ENCODE results near the gene CDH23.

Gene CDH23

DNA sequence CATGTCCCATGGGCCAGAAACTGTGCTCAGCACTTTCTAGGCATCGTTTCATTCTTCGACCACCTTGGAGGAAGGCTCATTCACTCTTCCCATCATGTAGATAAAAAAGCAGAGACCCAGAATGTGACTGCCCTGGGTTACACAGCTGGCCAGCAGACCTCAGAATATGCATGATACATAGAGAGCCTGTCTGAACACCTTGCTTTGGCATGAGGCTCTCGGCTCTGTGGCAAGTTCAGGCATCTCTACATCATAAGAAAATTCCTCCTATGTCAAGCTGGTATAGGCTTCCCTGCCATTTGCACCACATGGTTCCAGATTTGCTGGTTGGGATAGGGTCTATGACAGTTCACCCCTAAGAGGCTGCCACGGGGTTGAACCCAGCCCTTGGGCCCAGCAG is 134.1 kb downstream of the CDH23 start:
- no peak for DNase-seq (ENCODE audit: extremely low read depth, insufficient read length)
- H3K4me3 ChIP-seq (replicated peaks; ENCODE audit: low read depth, low read length), result no peak overlapping the region
- H3K36me3 ChIP-seq (ENCODE audit: control insufficient read depth, insufficient read depth, low read length), result no peaks in the 10 kb centered on the region
- TF ChIP-seq, protein P1, sequence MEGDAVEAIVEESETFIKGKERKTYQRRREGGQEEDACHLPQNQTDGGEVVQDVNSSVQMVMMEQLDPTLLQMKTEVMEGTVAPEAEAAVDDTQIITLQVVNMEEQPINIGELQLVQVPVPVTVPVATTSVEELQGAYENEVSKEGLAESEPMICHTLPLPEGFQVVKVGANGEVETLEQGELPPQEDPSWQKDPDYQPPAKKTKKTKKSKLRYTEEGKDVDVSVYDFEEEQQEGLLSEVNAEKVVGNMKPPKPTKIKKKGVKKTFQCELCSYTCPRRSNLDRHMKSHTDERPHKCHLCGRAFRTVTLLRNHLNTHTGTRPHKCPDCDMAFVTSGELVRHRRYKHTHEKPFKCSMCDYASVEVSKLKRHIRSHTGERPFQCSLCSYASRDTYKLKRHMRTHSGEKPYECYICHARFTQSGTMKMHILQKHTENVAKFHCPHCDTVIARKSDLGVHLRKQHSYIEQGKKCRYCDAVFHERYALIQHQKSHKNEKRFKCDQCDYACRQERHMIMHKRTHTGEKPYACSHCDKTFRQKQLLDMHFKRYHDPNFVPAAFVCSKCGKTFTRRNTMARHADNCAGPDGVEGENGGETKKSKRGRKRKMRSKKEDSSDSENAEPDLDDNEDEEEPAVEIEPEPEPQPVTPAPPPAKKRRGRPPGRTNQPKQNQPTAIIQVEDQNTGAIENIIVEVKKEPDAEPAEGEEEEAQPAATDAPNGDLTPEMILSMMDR (IDR thresholded peaks at IDR 0.05; ENCODE audit: insufficient read depth, low read length, poor library complexity, severe bottlenecking), result no peak
- H3K27me3 ChIP-seq (replicated peaks; ENCODE audit: control insufficient read depth, insufficient read depth, low read length), result peaks cover 1% of the 10 kb centered on the region

DNA sequence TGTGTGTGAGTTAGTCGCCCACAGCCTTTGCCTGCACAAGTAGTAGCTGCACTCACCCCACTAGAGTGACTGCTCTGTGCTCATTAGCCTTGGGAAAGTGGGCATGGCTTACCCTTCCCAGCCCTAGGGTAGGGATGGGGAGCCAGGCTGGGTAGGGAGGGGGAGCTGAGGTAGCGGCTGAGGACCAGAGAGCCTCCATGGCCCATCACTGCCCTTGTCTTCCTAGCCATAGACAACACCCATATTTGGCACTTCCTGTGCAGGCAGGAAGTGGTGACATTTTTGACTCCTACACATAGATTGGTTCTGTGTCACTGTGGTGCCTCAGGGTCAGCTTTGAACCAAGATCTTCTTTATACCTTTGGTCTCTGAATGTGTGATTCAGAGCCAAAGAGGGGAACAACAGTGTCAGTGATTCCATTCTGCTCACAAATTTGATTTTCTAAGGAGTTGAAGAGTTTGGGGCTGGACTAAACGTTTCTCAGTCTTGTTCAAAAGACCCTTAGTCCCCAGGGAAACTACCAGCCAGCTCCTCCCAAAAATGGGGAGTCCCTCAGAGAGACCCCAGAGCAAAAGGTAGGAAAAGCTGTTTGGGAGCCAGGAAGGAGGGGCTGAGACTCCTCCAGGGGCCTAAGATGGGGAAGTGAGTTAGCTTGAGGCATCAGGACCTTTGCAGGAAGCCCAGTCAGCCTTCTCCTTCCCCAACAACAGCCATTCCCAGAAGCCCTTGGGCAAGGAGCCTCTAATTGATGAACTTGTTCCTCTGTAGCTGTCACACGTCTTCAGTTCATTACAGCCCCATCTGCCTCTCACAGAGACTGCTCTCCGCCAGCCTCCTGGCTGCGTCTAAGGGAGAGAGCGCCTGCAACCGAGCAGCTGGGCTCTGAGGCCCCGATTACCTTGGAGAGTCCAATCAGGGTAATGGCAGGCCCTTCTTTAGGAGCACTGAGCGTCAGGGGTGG is 135.0 kb downstream of the CDH23 start:
- TF ChIP-seq, protein P1 (IDR thresholded peaks at IDR 0.05; ENCODE audit: insufficient read depth, low read length, poor library complexity, severe bottlenecking), result no peak
- H3K27me3 ChIP-seq (replicated peaks; ENCODE audit: control insufficient read depth, insufficient read depth, low read length), result peaks cover 1% of the 10 kb centered on the region; the same call in 1 of the 2 replicates
- no peaks in the 10 kb centered on the region for H3K36me3 ChIP-seq (ENCODE audit: control insufficient read depth, insufficient read depth, low read length)
- no peak overlapping the region for H3K4me3 ChIP-seq (replicated peaks; ENCODE audit: low read depth, low read length)
- DNase-seq (ENCODE audit: extremely low read depth, insufficient read length), result no peak

DNA sequence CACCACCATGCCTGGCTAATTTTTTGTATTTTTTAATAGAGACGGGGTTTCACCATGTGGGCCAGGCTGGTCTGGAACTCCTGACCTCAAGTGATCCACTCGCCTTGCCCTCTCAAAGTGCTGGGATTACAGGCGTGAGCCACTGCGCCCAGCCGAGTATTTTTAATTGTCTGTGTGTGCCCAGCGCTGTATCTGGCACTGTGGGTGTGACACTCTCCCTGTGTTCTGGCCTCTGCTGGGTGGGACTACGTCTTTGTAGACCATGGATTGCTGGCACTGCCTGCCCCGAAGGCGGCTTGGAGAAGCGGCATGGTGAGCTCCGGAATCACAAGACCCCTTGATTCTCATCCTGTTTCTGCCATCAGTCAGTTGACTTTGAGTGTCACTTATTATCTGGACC is 136.2 kb downstream of the CDH23 start:
- no peak for DNase-seq (ENCODE audit: extremely low read depth, insufficient read length)
- Histone ChIP-seq H3K27me3 (replicated peaks; ENCODE audit: control insufficient read depth, insufficient read depth, low read length) (no peaks in the 10 kb centered on the region), H3K4me3 (replicated peaks; ENCODE audit: low read depth, low read length) (no peak overlapping the region), H3K36me3 (ENCODE audit: control insufficient read depth, insufficient read depth, low read length) (no peaks in the 10 kb centered on the region)
- TF ChIP-seq, protein P1 (IDR thresholded peaks at IDR 0.05; ENCODE audit: insufficient read depth, low read length, poor library complexity, severe bottlenecking), result no peak

DNA sequence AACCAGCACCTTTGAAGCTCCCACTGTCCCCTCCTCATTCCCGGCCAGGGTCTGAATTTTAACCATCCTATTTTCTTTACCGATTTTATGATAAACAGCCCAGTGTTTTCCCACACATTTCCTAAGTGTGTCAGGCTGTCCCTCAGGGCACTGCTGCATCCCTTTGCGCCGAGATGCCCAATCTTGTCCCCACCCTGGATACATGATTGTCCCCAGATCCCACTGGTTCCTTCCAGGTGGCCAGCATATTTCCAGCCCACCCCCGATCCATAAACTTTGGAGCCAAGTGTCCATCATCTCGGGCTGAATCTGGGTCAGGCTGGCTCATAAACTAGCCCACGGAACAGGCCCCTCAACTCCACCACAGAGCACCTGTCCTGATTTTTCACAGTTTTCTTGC is 137.2 kb downstream of the CDH23 start:
- H3K4me3 ChIP-seq (replicated peaks; ENCODE audit: low read depth, low read length), result no peak overlapping the region
- TF ChIP-seq, protein P1 (IDR thresholded peaks at IDR 0.05; ENCODE audit: insufficient read depth, low read length, poor library complexity, severe bottlenecking), result no peak
- DNase-seq (ENCODE audit: extremely low read depth, insufficient read length), result no peak
- no peaks in the 10 kb centered on the region for H3K36me3 ChIP-seq (ENCODE audit: control insufficient read depth, insufficient read depth, low read length)
- H3K27me3 ChIP-seq (replicated peaks; ENCODE audit: control insufficient read depth, insufficient read depth, low read length), result no peaks in the 10 kb centered on the region

DNA sequence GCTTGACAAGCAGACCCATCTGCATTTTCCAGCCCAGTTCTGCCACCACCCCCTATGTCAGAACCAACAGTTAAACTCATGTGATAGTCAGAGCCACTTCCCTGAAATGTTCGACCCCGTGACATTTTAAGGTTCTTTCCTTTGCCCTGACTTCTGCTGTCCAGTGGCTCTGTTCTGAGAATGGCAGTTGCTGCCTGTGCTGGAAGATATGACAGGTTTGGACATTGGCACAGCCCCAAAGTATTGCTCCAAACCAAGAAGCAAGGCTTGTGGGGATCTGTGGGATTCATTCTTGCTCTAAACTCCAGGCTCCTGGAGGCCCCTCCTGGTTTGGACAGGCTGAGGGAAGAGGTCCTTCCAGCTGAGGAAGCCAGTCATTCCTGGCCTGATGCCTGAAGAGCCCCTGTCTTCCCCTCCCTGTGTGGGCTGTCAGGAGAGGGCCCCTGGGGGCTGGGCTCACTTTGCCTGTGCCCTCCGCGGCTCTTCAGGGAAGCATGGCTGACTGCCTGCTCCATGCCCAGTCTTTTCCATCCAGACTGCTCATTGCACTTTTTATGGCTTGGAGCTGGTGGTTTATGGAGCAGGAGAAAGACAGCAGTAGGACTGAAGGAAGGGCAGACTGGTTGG is 138.0 kb downstream of the CDH23 start:
- DNase-seq (ENCODE audit: extremely low read depth, insufficient read length), result no peak
- Histone ChIP-seq H3K27me3 (replicated peaks; ENCODE audit: control insufficient read depth, insufficient read depth, low read length) (no peaks in the 10 kb centered on the region), H3K36me3 (ENCODE audit: control insufficient read depth, insufficient read depth, low read length) (no peaks in the 10 kb centered on the region), H3K4me3 (replicated peaks; ENCODE audit: low read depth, low read length) (no peak overlapping the region)
- TF ChIP-seq, protein P1 (IDR thresholded peaks at IDR 0.05; ENCODE audit: insufficient read depth, low read length, poor library complexity, severe bottlenecking), result no peak
